K562 (cell line): Measurements from ENCODE around the gene SLC19A1.

Experiments
- CTCF ChIP-seq, 3 experiments: IDR thresholded peaks in 2 of 3; conservative IDR thresholded peaks in 1 of 3; 2 replicates each; pipeline ENCODE4 v1.5.1; 2011 to 2012; ENCODE audit warnings: low read length in 3 of 3, mild to moderate bottlenecking in 3 of 3, control low read depth in 2 of 3, improper control_type of control experiment in 1 of 3, inconsistent platforms in 1 of 3, low read depth in 1 of 3, mixed read lengths in 1 of 3, moderate library complexity in 1 of 3; ENCODE audit not compliant: insufficient read depth in 2 of 3
- EZH2 ChIP-seq: IDR thresholded peaks from 2 replicates; pipeline ENCODE4 v1.6.1; 2012; ENCODE audit warnings: low read depth, mild to moderate bottlenecking, inconsistent platforms, low read length, borderline replicate concordance
- MAX ChIP-seq: sonication (generic); formaldehyde crosslinking; IDR thresholded peaks from 2 replicates; pipeline ENCODE4 v1.9.0; 2022; ENCODE audit warnings: mild to moderate bottlenecking, missing genetic modification reagents
- POLR2A ChIP-seq: fragments of 450-650 bp; conservative IDR thresholded peaks from 2 replicates; pipeline ENCODE4 v1.6.1; 2016
- SIN3B ChIP-seq: fragments of 450-650 bp; IDR thresholded peaks from 2 replicates; pipeline ENCODE4 v1.6.1; 2017; ENCODE audit warnings: low read depth, mild to moderate bottlenecking, moderate library complexity
- ZFP36 ChIP-seq: fragments of 150-350 bp; IDR thresholded peaks from 2 replicates; pipeline ENCODE4 v1.6.1; 2018; ENCODE audit warnings: low read length, low read depth; ENCODE audit not compliant: partially characterized antibody

- TF ChIP-seq ZFP36 = no peak
- no peak for TF ChIP-seq MAX
- TF ChIP-seq CTCF (IDR thresholded peaks at IDR 0.05 in 2 of 3, conservative IDR thresholded peaks at IDR 0.05 in 1 of 3; ENCODE audit: insufficient read depth in 2 of 3, low read depth in 1 of 3, low read length in 3 of 3) = no peak
- TF ChIP-seq SIN3B = no peak
- no peak for TF ChIP-seq EZH2
- no peak for TF ChIP-seq POLR2A
Measured at GRCh38 chr21:45496151-45496967, 45.9 kb downstream of the SLC19A1 start.
